ENCODE data around the gene NRL. TPM values are rescaled to one million over a fixed set of nuclear protein-coding genes. Genes with fewer than 3 reads are reported as not detected.

NRL gene
- polyA plus RNA-seq, 3 donors = 1.5 to 1.7 (median 1.6) TPM

GRCh38 chr14:24131549-24131966 is 16.8 kb upstream of the NRL start:
- WGBS, 3 donors = 48 to 81% (median 70%) methylated on average over 14 to 15 of the region's 15 CpGs
- H3K27ac ChIP-seq (ENCODE audit: low read depth, low read length) = no peak overlapping the region

GRCh38 chr14:24130717-24131548 is 16.2 kb upstream of the NRL start:
- 30 to 53% (median 50%) methylated on average over 7 of the region's 7 CpGs for WGBS, 3 donors
- H3K27ac ChIP-seq (ENCODE audit: low read depth, low read length) = no peak overlapping the region

- 82 to 92% (median 89%) methylated on average over 5 of the region's 5 CpGs for WGBS, 3 donors
- no peak within 1 kb of the TSS for H3K27ac ChIP-seq (ENCODE audit: low read depth, low read length)
Measured at GRCh38 chr14:24130380-24130716, 15.6 kb upstream of the NRL start, which contains the start of gene FITM1. Gene FITM1 (plus strand): TSS chr14:24130659. CDS start chr14:24131564, 905 bp downstream.

- WGBS, 3 donors = 89 to 99% (median 96%) methylated on average over 8 of the region's 8 CpGs
- no peak overlapping the region for H3K27ac ChIP-seq (ENCODE audit: low read depth, low read length)
Measured at GRCh38 chr14:24129410-24129998, 14.8 kb upstream of the NRL start.

- WGBS, 3 donors = 90 to 96% (median 90%) methylated on average over 2 of the region's 2 CpGs
Measured at GRCh38 chr14:24127673-24128072, 12.9 kb upstream of the NRL start.

GRCh38 chr14:24126939-24127338 is 12.2 kb upstream of the NRL start:
- no peak overlapping the region for H3K27ac ChIP-seq (ENCODE audit: low read depth, low read length)

More at GRCh38 chr14:24127673-24128072, 12.9 kb upstream of the NRL start:
- H3K27ac ChIP-seq (ENCODE audit: low read depth, low read length) = no peak overlapping the region

GRCh38 chr14:24123424-24124417 is 9.0 kb upstream of the NRL start:
- WGBS, 3 donors = 81 to 89% (median 86%) methylated on average over 9 of the region's 9 CpGs
- no peak overlapping the region for H3K27ac ChIP-seq (ENCODE audit: low read depth, low read length)

GRCh38 chr14:24122898-24123297 is 8.1 kb upstream of the NRL start:
- no peak overlapping the region for H3K27ac ChIP-seq (ENCODE audit: low read depth, low read length)
- WGBS, 3 donors = 94 to 95% (median 95%) methylated on average over 8 of the region's 8 CpGs

- no peak overlapping the region for H3K27ac ChIP-seq (ENCODE audit: low read depth, low read length)
- 87 to 100% (median 97%) methylated on average over 4 of the region's 4 CpGs for WGBS, 3 donors
Measured at GRCh38 chr14:24122416-24122815, 7.7 kb upstream of the NRL start.

GRCh38 chr14:24121210-24121609 is 6.5 kb upstream of the NRL start:
- WGBS, 3 donors = 94 to 97% (median 96%) methylated on average over 8 of the region's 8 CpGs
- H3K27ac ChIP-seq (ENCODE audit: low read depth, low read length) = no peak overlapping the region

GRCh38 chr14:24119691-24120090 is 4.9 kb upstream of the NRL start:
- no peak overlapping the region for H3K27ac ChIP-seq (ENCODE audit: low read depth, low read length)
- WGBS, 3 donors = 95% methylated on average over 6 of the region's 6 CpGs

- no peak overlapping the region for H3K27ac ChIP-seq (ENCODE audit: low read depth, low read length)
- WGBS, 3 donors = 49 to 96% (median 95%) methylated on average over 6 of the region's 6 CpGs
Measured at GRCh38 chr14:24117179-24117578, 2.4 kb upstream of the NRL start.

GRCh38 chr14:24116128-24116814 is 1.5 kb upstream of the NRL start:
- WGBS, 3 donors = 40 to 81% (median 80%) methylated on average over 6 of the region's 6 CpGs
- H3K27ac ChIP-seq (ENCODE audit: low read depth, low read length) = no peak overlapping the region

GRCh38 chr14:24115422-24116127 is 826 bp upstream of the NRL start:
- no peak overlapping the region for H3K27ac ChIP-seq (ENCODE audit: low read depth, low read length)
- 0 to 5% (median 1%) methylated on average over 14 of the region's 14 CpGs for WGBS, 3 donors

GRCh38 chr14:24113801-24114531 is 783 bp downstream of the NRL start:
- peak overlapping the region; percentile 99 for H3K27ac ChIP-seq (ENCODE audit: low read depth, low read length)
- WGBS, 3 donors = 0 to 2% (median 1%) methylated on average over 42 of the region's 42 CpGs

- 12 to 24% (median 23%) methylated on average over 15 of the region's 15 CpGs for WGBS, 3 donors
- peak overlapping the region; percentile 99 for H3K27ac ChIP-seq (ENCODE audit: low read depth, low read length)
Measured at GRCh38 chr14:24113379-24113800, 1.4 kb downstream of the NRL start.

- H3K27ac ChIP-seq (ENCODE audit: low read depth, low read length) = no peak overlapping the region
- 11 to 71% (median 40%) methylated on average over 1 of the region's 1 CpG for WGBS, 3 donors
Measured at GRCh38 chr14:24110523-24110922, 4.2 kb downstream of the NRL start.
